ENCODE measurements around the gene THOP1.
A peak's percentile ranks its signal among the peaks of the same experiment; 100 is the strongest.
"Not testable (repeated sequence)": the region's sequence is repeated elsewhere in the genome, so short reads cannot be mapped to it uniquely, and the experiment has no call there.

THOP1 gene

DNA sequence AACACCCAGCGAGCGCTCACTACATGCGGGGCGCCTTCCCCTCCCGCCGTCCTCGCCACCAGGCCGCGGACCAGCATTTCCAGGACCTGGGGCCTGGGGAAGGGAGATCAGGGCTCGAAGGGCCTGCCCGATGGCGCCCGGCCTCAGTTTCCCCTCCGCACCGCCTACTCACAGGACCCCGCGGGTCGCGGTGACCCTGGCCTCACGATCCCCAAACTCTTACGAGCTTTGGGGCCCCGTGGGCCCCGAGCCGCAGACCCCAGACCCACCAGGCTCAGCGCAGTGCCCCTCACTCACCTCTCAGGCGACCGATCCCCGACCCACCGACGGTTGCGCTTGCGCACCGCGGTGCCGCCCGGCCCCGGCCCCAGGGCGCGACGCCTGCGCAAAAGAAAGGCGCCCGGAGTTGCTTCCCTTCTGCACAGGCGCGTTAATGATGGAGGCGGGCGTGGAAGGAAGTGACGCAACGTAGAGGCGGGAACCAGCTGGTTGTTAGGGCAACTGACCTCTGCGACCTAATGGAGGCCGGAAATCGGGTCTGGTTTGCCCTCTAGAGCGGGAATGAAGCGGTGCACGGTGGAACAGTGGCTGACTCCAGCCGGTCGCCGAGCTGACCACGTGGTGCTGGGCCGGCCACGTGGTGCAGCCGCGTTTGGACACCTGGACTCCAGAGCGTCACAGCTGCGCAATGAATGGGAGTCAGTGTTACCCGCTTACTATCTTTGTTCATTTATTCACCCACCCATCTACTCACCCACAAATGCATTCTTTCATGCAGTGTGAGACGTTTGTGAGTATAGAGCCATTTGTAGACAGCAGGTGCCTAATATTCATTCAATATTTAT is 2.1 kb upstream of the THOP1 start, which contains the start of gene SGTA:
Gene SGTA (minus strand): TSS at position 338 of the 845 bp plus-strand sequence. CDS start 14,205 bp downstream, outside the sequence.
- DNase-seq = peak; percentile 98

DNA sequence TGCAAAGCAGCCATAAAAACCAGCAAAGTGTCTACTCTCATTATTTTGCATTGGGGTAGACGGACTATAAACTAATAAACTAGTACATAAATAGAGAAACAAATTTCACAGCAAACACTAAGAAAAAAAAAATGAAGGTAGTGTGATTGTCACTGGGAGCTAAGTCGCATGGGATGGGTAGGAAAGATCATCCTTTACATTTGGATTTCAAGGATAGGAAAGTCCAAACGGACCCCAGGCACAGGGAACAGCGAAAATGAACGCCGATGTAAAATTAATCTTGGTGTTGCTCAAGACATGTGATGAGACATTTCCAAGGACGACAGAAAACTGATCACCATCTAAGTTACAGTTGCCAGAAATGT is 1.5 kb upstream of the THOP1 start:
- DNase-seq = no peak

DNA sequence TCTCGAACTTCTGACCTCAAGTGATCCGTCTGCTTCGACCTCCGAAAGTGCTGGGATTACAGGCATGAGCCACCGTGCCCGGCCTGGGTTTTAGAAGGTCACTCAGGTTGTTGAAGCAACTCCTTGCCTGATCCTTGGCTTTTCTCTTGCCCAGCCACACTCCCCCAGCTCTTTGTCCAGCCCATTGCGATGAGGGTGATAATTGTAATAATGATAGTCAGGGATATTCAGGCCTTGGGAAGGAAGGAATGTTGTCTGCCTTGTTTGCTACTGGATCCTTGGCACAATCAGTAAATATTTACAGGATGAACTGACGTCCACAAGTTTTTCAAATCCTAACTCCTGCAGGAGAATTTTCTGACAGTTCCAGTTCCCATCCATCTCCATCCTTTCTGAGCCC is 1.8 kb downstream of the THOP1 start:
- DNase-seq = no peak

DNA sequence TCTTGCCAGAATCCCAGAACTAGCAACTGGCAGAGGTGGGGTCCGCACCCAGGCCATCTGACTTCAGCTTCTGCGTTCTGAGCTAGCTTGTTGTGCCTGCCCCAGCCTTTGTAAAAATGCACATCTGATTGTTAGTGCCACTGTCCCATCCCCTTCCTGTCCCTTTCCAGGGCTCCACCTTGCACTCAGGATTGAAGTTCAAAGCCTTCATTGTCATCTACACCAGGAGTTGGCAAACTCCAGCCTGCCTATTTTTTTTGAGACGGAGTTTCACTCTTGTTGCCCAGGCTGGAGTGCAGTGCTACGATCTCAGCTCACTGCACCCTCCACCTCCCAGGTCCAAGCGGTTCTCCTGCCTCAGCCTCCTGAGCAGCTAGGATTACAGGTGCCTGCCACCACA is 2.9 kb downstream of the THOP1 start:
- no peak for DNase-seq

DNA sequence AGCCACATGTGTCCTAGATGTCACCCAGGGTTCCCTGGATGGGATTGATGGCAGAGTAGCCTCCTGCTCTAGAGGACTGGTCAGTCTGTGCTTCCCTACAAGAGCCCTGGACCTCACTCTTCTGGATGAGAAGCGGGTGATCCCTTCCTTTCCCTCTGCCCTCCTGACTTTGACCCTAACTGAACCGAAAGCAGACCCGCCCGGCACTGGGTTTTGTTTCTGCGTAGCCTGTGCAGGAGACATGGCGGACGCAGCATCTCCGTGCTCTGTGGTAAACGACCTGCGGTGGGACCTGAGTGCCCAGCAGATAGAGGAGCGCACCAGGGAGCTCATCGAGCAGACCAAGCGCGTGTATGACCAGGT is 4.9 kb downstream of the THOP1 start:
- DNase-seq = no peak

DNA sequence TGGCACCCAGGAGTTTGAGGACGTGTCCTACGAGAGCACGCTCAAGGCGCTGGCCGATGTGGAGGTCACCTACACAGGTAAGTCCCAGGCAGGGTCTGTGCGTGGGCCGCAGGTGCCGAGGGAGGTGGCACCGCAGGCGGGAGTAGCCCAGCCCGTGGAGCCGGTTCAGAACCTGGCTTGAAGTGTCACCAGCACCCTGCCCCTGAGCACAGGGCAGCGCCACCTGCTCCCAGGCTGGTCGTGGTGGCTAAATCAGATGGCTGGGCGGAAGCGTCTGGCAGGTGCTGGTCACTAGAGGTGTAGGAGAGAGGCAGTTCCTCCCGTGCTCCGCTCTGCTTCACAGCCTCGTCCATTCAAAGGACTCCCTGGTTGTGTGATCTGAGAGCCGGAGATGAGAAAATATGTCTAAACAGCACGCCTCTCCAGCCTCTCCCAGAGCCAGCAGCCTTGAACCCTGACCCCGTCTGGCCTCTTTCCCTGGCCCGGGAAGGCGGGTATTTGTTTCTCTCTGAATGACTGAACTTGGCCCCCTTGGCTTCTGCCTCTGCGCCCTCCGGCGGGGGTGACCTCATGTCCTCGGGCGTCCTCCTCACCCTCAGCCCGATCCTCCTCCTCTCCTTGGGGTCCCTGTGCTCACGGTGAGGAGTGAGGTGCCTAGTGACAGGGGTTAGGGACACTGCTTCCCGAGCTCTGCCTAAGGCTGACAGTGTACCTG is 5.4 kb downstream of the THOP1 start:
- DNase-seq = no peak

DNA sequence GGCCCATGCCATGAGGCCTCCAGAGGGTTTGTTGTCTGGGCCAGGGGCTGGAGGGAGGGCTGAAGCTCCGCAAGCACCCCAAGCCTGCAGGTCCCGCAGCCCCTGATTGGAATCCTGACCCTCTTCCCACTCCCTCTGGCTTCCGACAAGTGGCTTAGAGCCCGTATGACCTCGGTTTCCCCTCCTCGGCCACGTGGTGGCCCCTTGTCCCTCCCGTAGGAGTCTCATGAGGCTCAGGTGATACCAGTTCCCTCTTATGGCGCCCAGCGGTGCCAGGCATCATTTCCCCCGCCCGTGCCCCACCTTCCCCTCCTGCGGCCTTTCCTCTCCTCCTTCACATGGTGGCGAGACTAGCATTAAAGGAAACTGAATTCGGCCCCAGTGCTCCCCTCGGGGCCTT is 6.1 kb downstream of the THOP1 start:
- DNase-seq = no peak

DNA sequence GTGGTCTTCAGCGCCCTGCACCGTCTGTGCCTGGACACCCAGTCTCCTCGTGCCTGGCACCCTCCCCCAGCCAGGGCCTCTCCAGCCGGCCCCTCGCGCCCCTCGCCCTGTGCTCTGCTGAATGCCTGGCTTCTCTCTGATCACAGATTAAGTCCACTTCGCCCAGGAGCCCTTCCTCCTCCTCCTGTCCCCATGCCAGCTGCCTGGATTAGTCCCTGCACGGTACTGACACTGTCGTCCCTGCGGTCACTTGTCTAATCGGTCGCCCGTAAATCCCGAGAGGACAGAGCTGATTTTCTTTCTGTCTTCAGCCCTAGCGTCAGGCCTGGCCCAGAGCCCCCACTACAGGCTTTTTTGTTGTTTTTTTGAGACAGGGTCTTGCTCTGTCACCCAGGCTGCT is 6.6 kb downstream of the THOP1 start:
- no peak for DNase-seq

DNA sequence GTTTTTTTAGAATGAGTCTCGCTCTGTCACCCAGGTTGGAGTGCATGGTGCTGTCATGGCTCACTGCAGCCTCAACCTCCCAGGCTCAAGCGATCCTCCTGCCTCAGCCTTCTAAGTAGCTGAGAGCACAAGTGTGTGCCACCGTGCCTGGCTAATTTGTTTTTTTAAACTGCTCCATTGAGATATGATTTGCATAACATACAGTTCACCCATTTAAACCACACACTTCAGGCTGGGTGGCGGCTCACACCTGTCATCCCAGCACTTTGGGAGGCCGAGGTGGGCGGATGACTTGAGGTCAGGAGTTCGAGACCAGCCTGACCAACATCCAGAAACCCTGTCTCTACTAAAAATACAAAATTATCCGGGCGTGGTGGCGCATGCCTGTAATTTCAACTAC is 7.4 kb downstream of the THOP1 start:
- DNase-seq = not testable (repeated sequence)

DNA sequence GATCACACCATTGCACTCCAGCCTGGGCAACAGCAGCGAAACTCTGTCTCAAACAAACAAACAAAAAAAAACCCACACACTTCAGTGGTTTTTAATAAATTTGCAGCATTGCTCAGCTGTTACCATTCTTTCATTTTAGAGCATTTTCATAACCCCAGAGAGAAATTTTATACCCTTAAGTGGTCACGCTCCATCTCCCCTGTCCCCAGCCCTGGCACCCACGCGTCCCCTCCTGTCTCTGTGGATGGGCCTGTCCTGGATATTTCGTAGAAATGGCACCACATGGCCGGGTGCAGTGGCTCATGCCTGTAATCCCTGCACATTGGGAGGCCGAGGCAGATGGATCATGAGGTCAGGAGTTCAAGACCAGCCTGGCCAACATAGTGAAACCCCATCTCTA is 7.8 kb downstream of the THOP1 start:
- no peak for DNase-seq

DNA sequence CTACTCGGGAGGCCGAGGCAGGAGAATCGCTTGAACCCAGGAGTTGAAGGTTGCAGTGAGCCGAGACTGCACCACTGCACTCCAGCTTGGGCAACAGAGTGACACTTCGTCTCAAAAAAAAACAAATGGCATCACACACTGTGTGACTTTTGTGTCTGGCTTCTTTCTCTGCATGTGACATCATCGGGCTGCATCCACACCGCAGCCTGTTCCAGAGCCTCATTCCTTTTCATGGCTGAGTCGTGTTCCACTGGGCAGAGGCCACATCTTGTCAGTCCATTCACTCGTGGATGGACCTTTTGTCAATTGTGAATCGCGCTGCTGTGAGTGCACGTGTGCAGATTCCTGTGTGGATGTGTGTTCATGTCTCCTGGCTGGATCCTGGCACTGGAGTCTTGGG is 8.3 kb downstream of the THOP1 start:
- no peak for DNase-seq

DNA sequence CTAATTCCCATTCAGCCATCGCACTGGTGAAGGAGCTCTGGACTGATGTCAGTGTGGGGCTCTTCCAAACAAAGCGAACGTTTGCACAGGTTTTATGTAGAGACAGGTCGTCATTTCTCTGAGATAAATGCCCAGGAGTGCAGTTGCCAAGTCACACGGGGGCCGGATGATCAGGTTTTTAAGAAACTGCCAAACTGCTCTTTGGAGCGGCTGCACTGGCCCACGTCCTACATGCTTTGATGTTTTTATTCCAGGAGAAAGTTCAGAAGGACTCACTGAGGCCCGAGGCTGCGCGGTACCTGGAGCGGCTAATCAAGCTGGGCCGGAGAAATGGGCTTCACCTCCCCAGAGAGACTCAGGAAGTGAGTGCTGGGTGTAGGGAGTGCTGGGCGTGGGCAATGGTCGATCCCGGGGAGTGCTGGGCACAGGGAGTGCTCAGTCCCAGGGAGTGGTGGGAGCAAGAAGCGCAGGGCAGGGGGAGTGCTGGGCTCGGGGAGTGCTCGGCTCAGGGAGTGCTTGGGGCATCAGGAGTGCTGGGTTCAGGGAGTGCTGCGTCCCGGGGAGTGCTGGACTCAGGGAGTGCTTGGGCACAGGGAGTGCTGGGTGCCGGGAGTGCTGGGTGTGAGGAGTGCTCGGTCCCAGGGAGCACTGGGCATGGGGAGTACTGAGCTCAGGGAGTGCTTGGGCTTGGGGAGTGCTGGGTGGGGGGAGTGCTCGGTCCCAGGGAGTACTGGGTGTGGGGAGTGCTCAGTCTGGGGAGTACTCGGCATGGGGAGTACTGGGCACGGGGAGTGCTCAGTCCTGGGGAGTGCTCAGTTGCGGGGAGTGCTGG is 10.7 kb downstream of the THOP1 start:
- DNase-seq = no peak

DNA sequence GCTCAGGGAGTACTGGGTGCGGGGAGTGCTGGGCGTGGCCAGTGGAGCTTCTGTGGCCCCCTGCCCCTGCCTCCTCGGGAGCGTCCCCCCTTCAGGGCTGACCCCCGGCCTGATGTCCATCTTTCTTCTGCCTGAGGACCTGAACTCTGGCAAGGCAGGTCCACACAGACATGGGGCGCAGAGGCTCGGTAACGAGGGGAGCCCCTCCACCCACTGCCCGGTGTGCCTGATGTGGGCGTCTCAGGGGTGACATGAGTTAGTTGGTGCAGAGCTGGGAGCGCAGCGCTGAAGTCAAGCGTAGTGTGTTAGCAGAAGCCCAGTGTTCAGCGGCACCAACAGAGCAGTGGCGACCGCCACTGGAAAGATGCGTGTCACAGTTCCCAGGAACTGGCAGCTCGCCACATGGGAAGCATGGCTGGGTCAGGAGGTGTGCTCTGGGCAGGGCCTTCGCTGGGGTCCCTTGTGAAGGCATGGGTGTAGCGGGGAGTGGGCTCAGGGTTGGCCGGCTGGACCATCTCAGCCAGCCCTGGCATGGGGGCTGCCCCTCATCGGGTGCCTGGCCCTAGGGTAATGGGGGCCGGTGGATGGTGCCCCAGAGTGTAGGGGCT is 11.5 kb downstream of the THOP1 start:
- DNase-seq = no peak

DNA sequence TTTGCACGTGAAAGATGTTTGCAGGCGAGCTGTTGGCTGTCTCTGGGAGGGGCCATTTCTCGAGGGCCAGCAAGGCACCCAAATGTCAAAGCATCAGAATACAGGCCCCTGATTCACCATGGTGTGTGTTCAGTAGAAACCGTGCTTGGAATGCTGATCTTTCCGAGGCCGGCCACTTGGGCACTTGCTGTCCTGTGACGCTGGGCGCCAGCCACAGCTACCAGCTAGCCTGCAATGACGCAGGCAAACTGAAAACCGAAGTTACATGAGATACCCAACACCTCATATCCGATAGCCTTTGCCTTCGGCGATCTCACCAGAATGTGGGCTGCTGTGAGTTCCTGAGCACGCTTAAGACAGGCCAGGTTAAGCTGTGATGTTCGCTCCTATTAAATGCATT is 12.0 kb downstream of the THOP1 start:
- no peak for DNase-seq

DNA sequence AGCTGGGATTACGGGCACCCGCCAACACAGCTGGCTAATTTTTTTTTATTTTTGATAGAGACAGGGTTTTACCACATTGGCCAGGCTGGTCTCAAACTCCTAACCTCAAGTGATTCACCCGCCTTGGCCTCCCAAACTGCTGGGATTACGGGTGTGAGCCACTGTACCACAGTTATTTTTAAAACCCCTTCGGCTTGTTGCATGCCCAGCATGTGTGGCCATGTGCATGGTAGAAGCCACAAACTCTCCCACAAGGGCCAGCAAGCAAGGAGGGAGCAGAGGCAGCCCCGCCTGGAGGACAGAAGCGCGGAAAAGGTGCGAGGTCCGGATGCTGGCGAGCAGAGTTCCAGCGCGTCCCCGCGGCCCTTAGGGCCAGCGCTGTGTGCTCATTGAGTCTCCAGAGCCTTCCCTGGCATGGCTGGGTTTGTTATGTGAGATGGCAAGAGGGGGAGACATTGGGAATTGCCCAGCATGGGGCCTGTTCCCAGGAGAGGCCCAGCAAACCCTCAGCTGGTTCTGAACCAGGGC is 12.9 kb downstream of the THOP1 start:
- no peak for DNase-seq

DNA sequence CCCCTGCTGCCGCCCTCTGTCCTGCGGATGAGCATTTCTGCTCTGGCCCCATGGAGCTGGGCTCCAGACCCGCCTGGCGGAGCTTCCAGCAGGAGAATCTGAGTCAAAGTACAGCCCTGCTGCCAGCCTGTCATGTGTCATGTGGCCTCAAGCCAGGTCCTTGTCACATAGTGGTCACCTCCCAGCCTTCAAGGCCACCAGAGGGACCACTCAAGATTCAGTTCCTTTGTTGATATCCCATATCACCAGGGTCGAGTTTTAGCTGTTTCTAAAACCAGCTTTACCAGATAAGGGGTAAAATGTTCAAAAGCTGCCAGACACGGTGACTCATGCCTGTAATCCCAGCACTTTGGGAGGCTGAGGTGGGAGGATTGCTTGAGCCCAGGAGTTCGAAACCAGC is 13.4 kb downstream of the THOP1 start:
- no peak for DNase-seq

DNA sequence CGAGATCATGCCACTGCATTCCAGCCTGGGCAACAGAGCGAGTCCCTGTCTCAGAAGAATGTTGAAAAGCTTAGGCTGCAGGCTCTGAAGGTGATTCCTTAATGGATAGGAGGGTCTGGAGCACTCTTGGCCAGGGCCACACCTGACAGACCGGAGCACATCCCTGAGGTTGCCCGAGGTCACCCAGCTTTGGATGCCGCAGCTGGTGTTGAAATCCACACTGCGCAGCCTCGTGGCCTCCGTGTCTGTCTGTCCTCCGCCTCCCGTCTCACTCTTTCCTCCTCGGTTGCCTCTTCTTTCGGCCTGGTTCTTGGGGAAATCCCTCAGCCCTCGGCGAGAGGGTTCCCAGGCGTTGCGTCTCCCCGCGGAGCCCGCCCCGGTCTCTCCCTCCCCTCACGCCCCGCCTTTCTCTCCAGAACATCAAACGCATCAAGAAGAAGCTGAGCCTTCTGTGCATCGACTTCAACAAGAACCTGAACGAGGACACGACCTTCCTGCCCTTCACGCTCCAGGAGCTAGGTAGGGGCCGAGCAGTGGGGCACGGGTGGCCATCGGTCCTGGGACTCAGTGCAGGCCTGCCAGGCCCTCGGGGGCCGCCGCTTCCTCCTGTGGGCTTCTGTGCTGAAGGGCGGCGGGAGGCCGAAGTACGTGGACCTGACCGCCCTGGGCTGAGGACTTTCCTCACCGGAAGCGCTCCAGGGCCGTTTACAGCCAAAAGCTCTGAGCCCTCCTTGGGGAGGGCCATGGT is 14.1 kb downstream of the THOP1 start:
- no peak for DNase-seq

DNA sequence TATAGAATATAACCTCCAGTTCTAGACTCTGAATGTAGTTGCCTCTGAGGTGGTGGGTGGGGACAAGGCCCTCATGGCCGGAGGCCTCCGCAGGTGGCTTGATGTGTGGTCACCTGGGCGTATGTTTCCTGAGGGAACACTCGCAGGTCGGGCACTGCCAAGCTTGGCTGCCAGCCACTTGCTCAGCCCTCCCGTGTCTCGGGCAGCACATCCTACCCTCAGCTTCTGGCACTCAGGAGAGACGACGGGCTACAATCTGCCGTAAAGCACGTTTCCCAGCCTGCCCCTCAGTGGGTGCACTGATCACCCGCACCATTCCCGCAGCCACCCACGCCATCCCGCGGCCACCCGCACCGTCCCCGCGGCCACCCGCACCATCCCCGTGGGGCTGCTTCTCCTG is 15.2 kb downstream of the THOP1 start:
- no peak for DNase-seq

DNA sequence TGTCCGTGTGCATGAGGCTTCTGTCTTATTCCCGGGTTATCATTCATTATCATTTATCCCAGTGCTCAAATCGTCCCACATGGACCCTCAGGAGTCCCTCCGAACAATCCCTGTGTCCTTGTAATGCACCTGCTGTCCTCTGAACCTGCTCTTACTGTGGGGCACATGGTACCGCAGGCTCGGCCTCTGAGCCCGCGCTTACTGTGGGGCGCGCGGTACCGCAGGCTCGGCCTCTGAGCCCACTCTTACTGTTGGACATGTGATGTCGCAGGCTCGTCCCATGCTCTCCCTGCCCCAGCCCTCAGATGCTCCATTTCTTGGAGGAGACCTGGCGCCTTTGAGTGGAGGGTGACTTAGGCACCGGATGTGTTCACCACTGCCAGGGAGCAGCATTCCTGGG is 17.5 kb downstream of the THOP1 start:
- DNase-seq = no peak

DNA sequence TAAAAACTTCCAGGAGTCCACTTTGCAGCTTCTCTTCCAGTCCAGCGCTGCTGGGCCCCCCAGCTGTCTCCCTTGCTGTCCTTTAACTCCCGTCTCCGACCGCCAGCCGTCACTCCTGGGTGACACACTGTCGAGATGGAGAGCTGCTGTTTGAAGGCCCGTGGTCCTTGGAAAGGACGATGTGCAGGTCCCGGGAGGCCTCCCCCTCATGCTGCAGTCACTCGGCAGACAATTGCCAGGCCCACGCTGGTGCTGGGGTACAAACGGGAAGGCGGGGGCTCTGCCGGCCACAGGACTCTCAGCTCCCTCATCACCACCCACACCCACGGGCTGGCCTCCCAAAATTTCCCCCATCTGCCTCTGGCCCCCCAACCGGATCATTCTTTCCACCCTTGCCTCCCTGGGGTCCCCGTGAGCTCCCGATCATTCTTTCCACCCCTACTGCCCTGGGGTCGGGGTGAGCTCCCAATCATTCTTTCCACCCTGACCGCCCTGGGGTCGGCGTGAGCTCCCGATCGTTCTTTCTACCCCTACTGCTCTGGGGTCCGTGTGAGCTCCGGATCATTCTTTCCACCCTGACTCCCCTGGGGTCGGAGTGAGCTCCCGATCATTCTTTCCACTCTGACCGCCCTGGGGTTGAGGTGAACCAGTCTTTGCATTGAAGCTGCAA is 18.3 kb downstream of the THOP1 start:
- DNase-seq = no peak

DNA sequence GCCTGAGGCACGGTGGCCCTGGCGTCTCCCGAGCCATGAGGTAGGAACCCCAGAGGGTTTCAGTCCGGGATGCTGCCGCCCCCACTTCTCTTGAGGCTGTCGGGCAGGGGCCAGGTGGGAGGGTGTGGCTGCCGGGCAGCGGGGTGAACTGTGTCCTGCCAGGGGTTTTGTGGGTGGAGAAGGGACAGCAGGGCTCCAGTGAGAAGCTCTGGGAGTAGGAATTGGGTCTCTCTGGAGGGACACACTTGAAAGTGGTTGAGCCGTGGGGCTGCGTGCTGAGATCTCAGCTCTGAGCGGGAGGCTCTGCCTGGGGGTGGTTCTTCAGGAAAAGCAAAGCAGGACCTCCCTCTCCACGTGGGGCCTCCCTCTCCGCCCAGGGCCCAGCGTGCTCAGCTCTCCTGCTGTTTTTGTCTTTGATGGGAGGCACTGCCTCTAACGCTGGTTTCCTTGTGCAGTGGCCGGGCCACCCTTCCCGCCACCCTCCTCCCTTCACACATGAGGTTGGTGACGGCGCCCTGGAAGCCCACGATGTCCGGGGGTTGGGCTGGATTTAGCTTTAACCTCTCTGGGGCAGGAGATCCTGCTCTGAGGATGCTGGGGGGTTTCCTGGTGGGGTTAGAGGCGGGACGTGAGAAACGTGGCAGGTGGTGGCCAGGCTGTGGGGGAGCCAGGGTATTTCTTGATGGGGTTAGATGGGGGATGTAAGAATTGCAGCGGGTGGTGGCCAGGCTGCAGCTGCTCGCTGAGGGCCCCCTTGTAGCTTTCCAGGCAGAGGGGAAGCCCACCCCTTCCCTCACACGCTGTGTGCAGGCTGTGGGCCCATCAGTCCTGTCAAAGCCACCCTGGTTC is 19.1 kb downstream of the THOP1 start:
- no peak for DNase-seq

Measured in fibroblast of skin of right quadriceps (primary cell).